ENCODE results near the gene DDX18. TPM values are rescaled to one million over a fixed set of nuclear protein-coding genes. Genes with fewer than 3 reads are reported as not detected.

Gene DDX18
- total RNA-seq, 4 donors from 2014 or later: 27.7 to 51.5 (median 39.2) TPM

DNA sequence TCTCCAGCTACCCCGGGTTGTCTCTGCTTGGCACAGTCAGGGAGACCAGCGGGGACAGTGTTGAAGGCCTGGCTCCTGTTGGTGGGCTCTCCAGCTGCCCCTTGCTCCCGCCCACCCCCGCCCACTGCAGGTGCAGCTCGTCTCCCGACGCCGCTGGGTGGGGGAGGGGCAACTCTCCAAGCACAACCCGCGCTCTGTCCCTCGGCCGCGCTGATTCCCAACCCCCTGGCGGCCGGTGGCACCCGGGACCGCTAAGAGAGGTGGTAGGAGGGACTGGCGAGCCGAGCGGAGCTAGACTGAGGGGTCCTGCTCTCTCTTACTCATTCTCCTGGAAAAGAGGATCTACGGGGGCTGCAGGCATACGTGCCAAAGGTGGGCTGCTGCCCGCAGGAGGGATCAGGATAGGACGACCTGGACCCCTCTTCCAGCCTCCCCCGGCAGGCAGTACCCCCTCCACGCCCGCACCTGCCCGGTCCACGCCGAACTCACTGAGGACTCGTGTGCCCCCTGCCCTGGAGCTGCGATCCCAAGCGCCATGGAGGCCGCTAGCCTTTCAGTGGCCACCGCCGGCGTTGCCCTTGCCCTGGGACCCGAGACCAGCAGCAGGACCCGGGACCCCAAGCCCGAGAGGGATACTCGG is 44.5 kb downstream of the DDX18 start:
- H3K4me3 ChIP-seq: no peak overlapping the region
- WGBS, 2 donors: 37 to 100% methylated on average over 2 to 3 of the region's 41 CpGs
- H3K36me3 ChIP-seq: no peaks in the 10 kb centered on the region
- no peak for DNase-seq
- TF ChIP-seq, protein P1, sequence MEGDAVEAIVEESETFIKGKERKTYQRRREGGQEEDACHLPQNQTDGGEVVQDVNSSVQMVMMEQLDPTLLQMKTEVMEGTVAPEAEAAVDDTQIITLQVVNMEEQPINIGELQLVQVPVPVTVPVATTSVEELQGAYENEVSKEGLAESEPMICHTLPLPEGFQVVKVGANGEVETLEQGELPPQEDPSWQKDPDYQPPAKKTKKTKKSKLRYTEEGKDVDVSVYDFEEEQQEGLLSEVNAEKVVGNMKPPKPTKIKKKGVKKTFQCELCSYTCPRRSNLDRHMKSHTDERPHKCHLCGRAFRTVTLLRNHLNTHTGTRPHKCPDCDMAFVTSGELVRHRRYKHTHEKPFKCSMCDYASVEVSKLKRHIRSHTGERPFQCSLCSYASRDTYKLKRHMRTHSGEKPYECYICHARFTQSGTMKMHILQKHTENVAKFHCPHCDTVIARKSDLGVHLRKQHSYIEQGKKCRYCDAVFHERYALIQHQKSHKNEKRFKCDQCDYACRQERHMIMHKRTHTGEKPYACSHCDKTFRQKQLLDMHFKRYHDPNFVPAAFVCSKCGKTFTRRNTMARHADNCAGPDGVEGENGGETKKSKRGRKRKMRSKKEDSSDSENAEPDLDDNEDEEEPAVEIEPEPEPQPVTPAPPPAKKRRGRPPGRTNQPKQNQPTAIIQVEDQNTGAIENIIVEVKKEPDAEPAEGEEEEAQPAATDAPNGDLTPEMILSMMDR (IDR thresholded peaks at IDR 0.05): no peak
- TF ChIP-seq POLR2A (IDR thresholded peaks at IDR 0.05): no peak
- no peak overlapping the region for H3K27ac ChIP-seq
- intact Hi-C loops (cut with DNase I): no loop called here
- peaks cover 0 to 73% (median 0%) of the 10 kb centered on the region in 4 donors for H3K27me3 ChIP-seq
- no peaks in the 10 kb centered on the region for H3K9me3 ChIP-seq
- H3K4me1 ChIP-seq: no peaks in the 10 kb centered on the region

DNA sequence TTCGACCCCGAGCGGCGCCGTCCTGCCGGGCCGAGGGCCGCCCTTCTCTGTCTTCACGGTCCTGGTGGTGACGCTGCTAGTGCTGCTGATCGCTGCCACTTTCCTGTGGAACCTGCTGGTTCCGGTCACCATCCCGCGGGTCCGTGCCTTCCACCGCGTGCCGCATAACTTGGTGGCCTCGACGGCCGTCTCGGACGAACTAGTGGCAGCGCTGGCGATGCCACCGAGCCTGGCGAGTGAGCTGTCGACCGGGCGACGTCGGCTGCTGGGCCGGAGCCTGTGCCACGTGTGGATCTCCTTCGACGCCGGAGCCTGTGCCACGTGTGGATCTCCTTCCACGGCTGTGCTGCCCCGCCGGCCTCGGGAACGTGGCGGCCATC is 45.0 kb downstream of the DDX18 start:
- 69 to 90% methylated on average over 16 to 21 of the region's 44 CpGs for WGBS, 2 donors
- H3K9me3 ChIP-seq: no peaks in the 10 kb centered on the region
- no peaks in the 10 kb centered on the region for H3K4me1 ChIP-seq
- peaks cover 0 to 72% (median 0%) of the 10 kb centered on the region in 4 donors for H3K27me3 ChIP-seq
- intact Hi-C loops (cut with DNase I): no loop called here
- no peak for DNase-seq
- TF ChIP-seq, protein P1 (IDR thresholded peaks at IDR 0.05): no peak
- no peak for TF ChIP-seq POLR2A (IDR thresholded peaks at IDR 0.05)
- H3K36me3 ChIP-seq: no peaks in the 10 kb centered on the region
- no peak overlapping the region for H3K27ac ChIP-seq
- H3K4me3 ChIP-seq: peak overlapping the region in 2 of 4 donors; percentile 19 to 30

DNA sequence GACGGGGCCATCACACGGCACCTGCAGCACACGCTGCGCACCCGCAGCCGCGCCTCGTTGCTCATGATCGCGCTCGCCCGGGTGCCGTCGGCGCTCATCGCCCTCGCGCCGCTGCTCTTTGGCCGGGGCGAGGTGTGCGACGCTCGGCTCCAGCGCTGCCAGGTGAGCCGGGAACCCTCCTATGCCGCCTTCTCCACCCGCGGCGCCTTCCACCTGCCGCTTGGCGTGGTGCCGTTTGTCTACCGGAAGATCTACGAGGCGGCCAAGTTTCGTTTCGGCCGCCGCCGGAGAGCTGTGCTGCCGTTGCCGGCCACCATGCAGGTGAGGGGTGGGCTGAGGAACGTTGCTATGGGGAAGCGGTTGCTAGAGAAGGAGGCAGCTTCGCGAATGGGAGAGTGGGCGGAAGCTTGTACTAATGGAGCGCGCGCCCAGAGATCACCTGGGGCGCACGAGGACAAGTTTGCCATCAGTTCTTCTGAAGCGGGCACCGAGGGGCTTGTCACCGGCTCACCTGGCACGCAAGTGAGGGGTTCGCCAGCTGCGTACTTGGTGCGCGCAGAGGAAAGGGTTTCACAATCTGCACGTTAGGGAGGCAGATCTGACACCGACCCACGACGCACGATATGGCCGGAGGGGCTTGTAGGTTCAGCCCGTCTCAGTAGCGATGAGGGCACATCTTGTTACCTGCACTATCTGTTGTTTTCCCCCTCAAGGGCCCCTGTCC is 45.6 kb downstream of the DDX18 start:
- no peak for DNase-seq
- H3K9me3 ChIP-seq: no peaks in the 10 kb centered on the region
- intact Hi-C loops (cut with DNase I): no loop called here
- TF ChIP-seq POLR2A (IDR thresholded peaks at IDR 0.05): no peak
- TF ChIP-seq, protein P1 (IDR thresholded peaks at IDR 0.05): no peak
- H3K27me3 ChIP-seq: peaks cover 0 to 68% (median 0%) of the 10 kb centered on the region in 4 donors
- H3K4me3 ChIP-seq: peak overlapping the region in 2 of 4 donors; percentile 19 to 30
- WGBS, 2 donors: 61 to 84% methylated on average over 20 to 23 of the region's 69 CpGs
- no peaks in the 10 kb centered on the region for H3K36me3 ChIP-seq
- no peak overlapping the region for H3K27ac ChIP-seq
- H3K4me1 ChIP-seq: no peaks in the 10 kb centered on the region

DNA sequence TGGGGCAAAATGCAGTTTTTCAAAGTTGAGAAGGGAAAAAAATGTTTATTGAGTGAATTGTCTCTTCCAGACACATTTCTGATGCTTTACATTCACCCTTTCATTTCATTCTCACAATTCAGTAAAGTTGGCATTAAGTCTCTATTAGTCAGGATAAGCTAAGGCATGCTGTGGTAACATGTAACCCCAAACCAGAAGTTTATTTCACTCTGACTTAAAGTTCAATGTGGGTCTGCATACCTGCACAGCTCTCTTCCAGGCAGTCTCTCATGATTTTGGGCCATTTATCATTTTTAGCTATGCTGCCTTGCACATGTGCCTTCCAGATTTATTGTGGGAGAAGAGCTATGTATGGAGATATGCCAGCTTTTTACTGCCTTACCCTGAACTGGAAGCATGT is 48.0 kb downstream of the DDX18 start:
- Histone ChIP-seq H3K36me3 (no peaks in the 10 kb centered on the region), H3K27me3 (peaks cover 0 to 53% (median 0%) of the 10 kb centered on the region in 4 donors), H3K4me3 (no peak overlapping the region), H3K9me3 (no peaks in the 10 kb centered on the region), H3K4me1 (no peaks in the 10 kb centered on the region), H3K27ac (no peak overlapping the region)
- no peak for DNase-seq
- TF ChIP-seq, protein P1 (IDR thresholded peaks at IDR 0.05): no peak
- no peak for TF ChIP-seq POLR2A (IDR thresholded peaks at IDR 0.05)
- intact Hi-C loops (cut with DNase I): no loop called here

DNA sequence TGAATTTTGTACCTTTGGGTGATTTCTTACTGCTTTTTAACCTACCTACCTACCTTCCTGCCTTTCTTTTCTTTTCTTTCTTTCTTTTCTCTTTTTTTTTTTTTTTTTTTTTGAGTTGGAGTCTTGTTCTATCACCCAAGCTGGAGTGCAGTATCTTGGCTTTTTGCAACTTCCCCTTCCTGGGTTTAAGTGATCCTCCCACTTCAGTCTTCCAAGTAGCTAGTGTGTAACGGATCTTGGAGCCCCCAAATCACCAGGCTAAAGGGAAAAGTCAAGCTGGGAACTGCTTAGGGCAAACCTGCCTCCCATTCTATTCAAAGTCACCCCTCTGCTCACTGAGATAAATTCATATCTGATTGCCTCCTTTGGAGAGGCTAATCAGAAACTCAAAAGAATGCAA is 61.3 kb downstream of the DDX18 start:
- Histone ChIP-seq H3K36me3 (no peaks in the 10 kb centered on the region), H3K27ac (no peak overlapping the region), H3K4me3 (no peak overlapping the region), H3K9me3 (no peaks in the 10 kb centered on the region), H3K4me1 (no peaks in the 10 kb centered on the region), H3K27me3 (no peaks in the 10 kb centered on the region)
- TF ChIP-seq, protein P1 (IDR thresholded peaks at IDR 0.05): no peak
- TF ChIP-seq POLR2A (IDR thresholded peaks at IDR 0.05): no peak
- intact Hi-C loops (cut with DNase I): no loop called here
- WGBS, 2 donors: 14 to 20% methylated on average over 1 of the region's 1 CpG
- DNase-seq: no peak
